GM23338 (cell line): ENCODE measurements around the gene PDE6A. TPM values are rescaled to one million over a fixed set of nuclear protein-coding genes. Genes with fewer than 3 reads are reported as not detected.

ENCODE experiments used
- ATAC-seq: fragments of 200-7000 bp; cut with Tn5 transposase; 3 replicates; pipeline ENCODE4 v1.9.1; 2020
- DNase-seq: peaks from one replicate; pipeline ENCODE4 v3.0.0-alpha.2; 2015; ENCODE audit warnings: low spot score
- H2AFZ ChIP-seq: fragments of 200-600 bp; sonication (generic); 2 replicates; pipeline ENCODE4 v1.8.0; 2016; ENCODE audit warnings: antibody characterized with exemption, mild to moderate bottlenecking, moderate library complexity
- H3F3A ChIP-seq: fragments of 200-600 bp; sonication (generic); replicated peaks from 2 replicates; pipeline ENCODE4 v1.8.0; 2017; ENCODE audit warnings: antibody characterized with exemption, mixed run types, low read depth
- H3K27ac ChIP-seq: fragments of 200-600 bp; sonication (generic); 2 replicates; pipeline ENCODE4 v1.6.1; 2016; ENCODE audit warnings: low read depth
- H3K27me3 ChIP-seq: fragments of 200-600 bp; sonication (generic); 2 replicates; pipeline ENCODE4 v1.8.0; 2016; ENCODE audit warnings: mild to moderate bottlenecking, mixed run types, moderate library complexity; ENCODE audit not compliant: insufficient read depth
- H3K36me3 ChIP-seq: fragments of 200-600 bp; sonication (generic); 2 replicates; pipeline ENCODE4 v1.8.0; 2016; ENCODE audit warnings: mild to moderate bottlenecking; ENCODE audit not compliant: insufficient read depth
- H3K4me1 ChIP-seq: fragments of 200-600 bp; sonication (generic); 2 replicates; pipeline ENCODE4 v1.8.0; 2016; ENCODE audit warnings: mild to moderate bottlenecking, moderate library complexity; ENCODE audit not compliant: insufficient read depth
- H3K4me2 ChIP-seq: fragments of 200-600 bp; sonication (generic); 2 replicates; pipeline ENCODE4 v1.7.1; 2017; ENCODE audit warnings: mixed run types
- H3K4me3 ChIP-seq: fragments of 200-600 bp; sonication (generic); 2 replicates; pipeline ENCODE4 v1.6.1; 2016; ENCODE audit warnings: mixed run types
- H3K79me2 ChIP-seq: fragments of 200-600 bp; sonication (generic); replicated peaks from 2 replicates; pipeline ENCODE4 v1.8.0; 2017; ENCODE audit warnings: mild to moderate bottlenecking; ENCODE audit not compliant: insufficient read depth
- H3K9me2 ChIP-seq: fragments of 200-600 bp; sonication (generic); 2 replicates; pipeline ENCODE4 v1.8.0; 2017; ENCODE audit not compliant: insufficient read depth
- H4K20me1 ChIP-seq: fragments of 200-600 bp; sonication (generic); replicated peaks from 2 replicates; pipeline ENCODE4 v1.8.0; 2017; ENCODE audit warnings: mild to moderate bottlenecking; ENCODE audit not compliant: insufficient read depth
- H3K27ac Mint-ChIP-seq: 2 replicates; pipeline ENCODE4 v1.8.0; 2020; ENCODE audit warnings: inconsistent platforms, mild to moderate bottlenecking, moderate library complexity, mixed read lengths
- H3K27me3 Mint-ChIP-seq: 3 replicates; pipeline ENCODE4 v1.8.0; 2022; ENCODE audit warnings: low read depth, mild to moderate bottlenecking, moderate library complexity, mixed read lengths, inconsistent platforms; ENCODE audit not compliant: insufficient read depth, poor library complexity
- H3K36me3 Mint-ChIP-seq: 3 replicates; pipeline ENCODE4 v1.8.0; 2021; ENCODE audit warnings: low read depth, mild to moderate bottlenecking, inconsistent platforms, moderate library complexity, mixed read lengths
- H3K4me1 Mint-ChIP-seq: 3 replicates; pipeline ENCODE4 v1.8.0; 2020; ENCODE audit warnings: mild to moderate bottlenecking, inconsistent platforms, mixed read lengths
- H3K4me3 Mint-ChIP-seq: 3 replicates; pipeline ENCODE4 v1.8.0; 2021; ENCODE audit warnings: moderate library complexity, mild to moderate bottlenecking, inconsistent platforms, mixed read lengths
- H3K9me3 Mint-ChIP-seq: 3 replicates; pipeline ENCODE4 v1.8.0; 2020; ENCODE audit warnings: moderate library complexity, mild to moderate bottlenecking, inconsistent platforms, mixed read lengths
- CREB1 ChIP-seq: fragments of 250-450 bp; sonication (Bioruptor Pico); IDR thresholded peaks from 2 replicates; pipeline ENCODE4 v1.5.0; 2020; ENCODE audit warnings: low read depth, mild to moderate bottlenecking, moderate library complexity
- ETS1 ChIP-seq: IDR thresholded peaks from 2 replicates; pipeline ENCODE4 v1.6.1; 2016; ENCODE audit warnings: antibody characterized with exemption
- EZH2 ChIP-seq: fragments of 200-600 bp; sonication (generic); IDR thresholded peaks from one replicate; pipeline ENCODE4 v1.8.0; 2017; ENCODE audit warnings: antibody characterized with exemption, mild to moderate bottlenecking, low read depth; ENCODE audit not compliant: unreplicated experiment
- EZH2phosphoT487 ChIP-seq: fragments of 200-600 bp; sonication (generic); IDR thresholded peaks from one replicate; pipeline ENCODE4 v1.8.1; 2018; ENCODE audit warnings: antibody characterized with exemption; ENCODE audit not compliant: unreplicated experiment
- JUNB ChIP-seq: IDR thresholded peaks from one replicate; pipeline ENCODE4 v1.6.1; 2016; ENCODE audit warnings: antibody characterized with exemption; ENCODE audit not compliant: unreplicated experiment
- NANOG ChIP-seq: IDR thresholded peaks from 2 replicates; pipeline ENCODE4 v1.6.1; 2016; ENCODE audit warnings: antibody characterized with exemption, borderline replicate concordance
- STAT1 ChIP-seq: IDR thresholded peaks from one replicate; pipeline ENCODE4 v1.6.1; 2016; ENCODE audit warnings: antibody characterized with exemption; ENCODE audit not compliant: unreplicated experiment
- ZNF114 ChIP-seq: fragments of 250-450 bp; sonication (Bioruptor Pico); IDR thresholded peaks from 2 replicates; pipeline ENCODE4 v1.5.0; 2020; ENCODE audit warnings: mild to moderate bottlenecking, moderate library complexity
- ZNF331 ChIP-seq: fragments of 250-450 bp; sonication (Bioruptor Pico); IDR thresholded peaks from 2 replicates; pipeline ENCODE4 v1.5.0; 2020; ENCODE audit warnings: low read depth, mild to moderate bottlenecking, moderate library complexity
- polyA plus RNA-seq: library from polyadenylated mRNA; unstranded; fragments of >200 nt; fragmentation: Nextera tagmentation; extraction: Ambion mirVana; gene quantifications from 2 replicates; pipeline ENCODE4 v1.2.1, GENCODE V29; 2016
- total RNA-seq: library from RNA; depleted of rRNA; stranded (reverse); fragments of >200 nt; shearing (Covaris generic); gene quantifications from 2 replicates; pipeline ENCODE4 v1.2.3, GENCODE V29; 2014
- TF ChIP-seq, protein P1 (sequence below): fragments of 250-450 bp; sonication (Bioruptor Pico); IDR thresholded peaks from 2 replicates; pipeline ENCODE4 v1.5.0; 2020; ENCODE audit warnings: mild to moderate bottlenecking, moderate library complexity
- TF ChIP-seq, protein P2 (sequence below), 2 experiments: fragments of 200-600 bp in 1 of 2; sonication (generic) in 1 of 2; conservative IDR thresholded peaks; 2 replicates each; pipeline versions ENCODE4 v1.5.1 to v1.6.1; 2016 to 2017; ENCODE audit warnings: antibody characterized with exemption in 2 of 2, low read depth in 2 of 2, mild to moderate bottlenecking in 2 of 2, moderate library complexity in 1 of 2
- TF ChIP-seq, protein P3 (sequence below): IDR thresholded peaks from one replicate; pipeline ENCODE4 v1.6.1; 2018; ENCODE audit warnings: antibody characterized with exemption; ENCODE audit not compliant: unreplicated experiment

Gene PDE6A
- total and polyA plus RNA-seq, 2 experiments from 2014 or later, result 0.08 TPM; not detected in 1

- no peak for TF ChIP-seq ETS1
Observed at GRCh38 chr5:149979896-149980295, 35.3 kb upstream of the PDE6A start (continued).

GRCh38 chr5:149975409-149975808, 30.8 kb upstream of the PDE6A start:
- Histone ChIP-seq H4K20me1 (0 out of 2 replicates have a peak, but pooled peaks cover 4% of the 10 kb centered on the region), H3K79me2 (no peaks in the 10 kb centered on the region), H3K9me2 (no peaks in the 10 kb centered on the region), H3K4me2 (no peak overlapping the region), H3K27ac (no peak overlapping the region), H3K4me1 (no peaks in the 10 kb centered on the region), H3K27me3 (no peaks in the 10 kb centered on the region), H3K4me3 (no peak overlapping the region), H3K36me3 (no peaks in the 10 kb centered on the region; the same call in 1 of the 2 replicates), H3F3A (no peaks in the 10 kb centered on the region), H2AFZ (no peak overlapping the region)
- no peak for ATAC-seq
- no peaks in the 10 kb centered on the region for H3K27me3 Mint-ChIP-seq
- no peaks in the 10 kb centered on the region for H3K4me1 Mint-ChIP-seq
- H3K9me3 Mint-ChIP-seq, result no peaks in the 10 kb centered on the region; the same call in 2 of the 3 replicates
- no peak for DNase-seq
- no peak overlapping the region for H3K4me3 Mint-ChIP-seq
- no peak overlapping the region for H3K27ac Mint-ChIP-seq
- no peaks in the 10 kb centered on the region for H3K36me3 Mint-ChIP-seq
- TF ChIP-seq EZH2, result no peak
- no peak for TF ChIP-seq ETS1
- TF ChIP-seq JUNB, result no peak
- no peak for TF ChIP-seq ZNF331 (CRISPR knock-in tag)
- no peak for TF ChIP-seq CREB1 (CRISPR knock-in tag)
- TF ChIP-seq NANOG, result no peak
- TF ChIP-seq, protein P1, sequence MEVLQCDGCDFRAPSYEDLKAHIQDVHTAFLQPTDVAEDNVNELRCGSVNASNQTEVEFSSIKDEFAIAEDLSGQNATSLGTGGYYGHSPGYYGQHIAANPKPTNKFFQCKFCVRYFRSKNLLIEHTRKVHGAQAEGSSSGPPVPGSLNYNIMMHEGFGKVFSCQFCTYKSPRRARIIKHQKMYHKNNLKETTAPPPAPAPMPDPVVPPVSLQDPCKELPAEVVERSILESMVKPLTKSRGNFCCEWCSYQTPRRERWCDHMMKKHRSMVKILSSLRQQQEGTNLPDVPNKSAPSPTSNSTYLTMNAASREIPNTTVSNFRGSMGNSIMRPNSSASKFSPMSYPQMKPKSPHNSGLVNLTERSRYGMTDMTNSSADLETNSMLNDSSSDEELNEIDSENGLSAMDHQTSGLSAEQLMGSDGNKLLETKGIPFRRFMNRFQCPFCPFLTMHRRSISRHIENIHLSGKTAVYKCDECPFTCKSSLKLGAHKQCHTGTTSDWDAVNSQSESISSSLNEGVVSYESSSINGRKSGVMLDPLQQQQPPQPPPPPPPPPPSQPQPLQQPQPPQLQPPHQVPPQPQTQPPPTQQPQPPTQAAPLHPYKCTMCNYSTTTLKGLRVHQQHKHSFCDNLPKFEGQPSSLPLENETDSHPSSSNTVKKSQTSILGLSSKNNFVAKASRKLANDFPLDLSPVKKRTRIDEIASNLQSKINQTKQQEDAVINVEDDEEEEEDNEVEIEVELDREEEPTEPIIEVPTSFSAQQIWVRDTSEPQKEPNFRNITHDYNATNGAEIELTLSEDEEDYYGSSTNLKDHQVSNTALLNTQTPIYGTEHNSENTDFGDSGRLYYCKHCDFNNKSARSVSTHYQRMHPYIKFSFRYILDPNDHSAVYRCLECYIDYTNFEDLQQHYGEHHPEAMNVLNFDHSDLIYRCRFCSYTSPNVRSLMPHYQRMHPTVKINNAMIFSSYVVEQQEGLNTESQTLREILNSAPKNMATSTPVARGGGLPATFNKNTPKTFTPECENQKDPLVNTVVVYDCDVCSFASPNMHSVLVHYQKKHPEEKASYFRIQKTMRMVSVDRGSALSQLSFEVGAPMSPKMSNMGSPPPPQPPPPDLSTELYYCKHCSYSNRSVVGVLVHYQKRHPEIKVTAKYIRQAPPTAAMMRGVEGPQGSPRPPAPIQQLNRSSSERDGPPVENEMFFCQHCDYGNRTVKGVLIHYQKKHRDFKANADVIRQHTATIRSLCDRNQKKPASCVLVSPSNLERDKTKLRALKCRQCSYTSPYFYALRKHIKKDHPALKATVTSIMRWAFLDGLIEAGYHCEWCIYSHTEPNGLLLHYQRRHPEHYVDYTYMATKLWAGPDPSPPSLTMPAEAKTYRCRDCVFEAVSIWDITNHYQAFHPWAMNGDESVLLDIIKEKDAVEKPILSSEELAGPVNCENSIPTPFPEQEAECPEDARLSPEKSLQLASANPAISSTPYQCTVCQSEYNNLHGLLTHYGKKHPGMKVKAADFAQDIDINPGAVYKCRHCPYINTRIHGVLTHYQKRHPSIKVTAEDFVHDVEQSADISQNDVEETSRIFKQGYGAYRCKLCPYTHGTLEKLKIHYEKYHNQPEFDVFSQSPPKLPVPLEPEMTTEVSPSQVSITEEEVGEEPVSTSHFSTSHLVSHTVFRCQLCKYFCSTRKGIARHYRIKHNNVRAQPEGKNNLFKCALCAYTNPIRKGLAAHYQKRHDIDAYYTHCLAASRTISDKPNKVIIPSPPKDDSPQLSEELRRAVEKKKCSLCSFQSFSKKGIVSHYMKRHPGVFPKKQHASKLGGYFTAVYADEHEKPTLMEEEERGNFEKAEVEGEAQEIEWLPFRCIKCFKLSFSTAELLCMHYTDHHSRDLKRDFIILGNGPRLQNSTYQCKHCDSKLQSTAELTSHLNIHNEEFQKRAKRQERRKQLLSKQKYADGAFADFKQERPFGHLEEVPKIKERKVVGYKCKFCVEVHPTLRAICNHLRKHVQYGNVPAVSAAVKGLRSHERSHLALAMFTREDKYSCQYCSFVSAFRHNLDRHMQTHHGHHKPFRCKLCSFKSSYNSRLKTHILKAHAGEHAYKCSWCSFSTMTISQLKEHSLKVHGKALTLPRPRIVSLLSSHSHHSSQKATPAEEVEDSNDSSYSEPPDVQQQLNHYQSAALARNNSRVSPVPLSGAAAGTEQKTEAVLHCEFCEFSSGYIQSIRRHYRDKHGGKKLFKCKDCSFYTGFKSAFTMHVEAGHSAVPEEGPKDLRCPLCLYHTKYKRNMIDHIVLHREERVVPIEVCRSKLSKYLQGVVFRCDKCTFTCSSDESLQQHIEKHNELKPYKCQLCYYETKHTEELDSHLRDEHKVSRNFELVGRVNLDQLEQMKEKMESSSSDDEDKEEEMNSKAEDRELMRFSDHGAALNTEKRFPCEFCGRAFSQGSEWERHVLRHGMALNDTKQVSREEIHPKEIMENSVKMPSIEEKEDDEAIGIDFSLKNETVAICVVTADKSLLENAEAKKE (CRISPR knock-in tag), result no peak
- TF ChIP-seq, protein P2, sequence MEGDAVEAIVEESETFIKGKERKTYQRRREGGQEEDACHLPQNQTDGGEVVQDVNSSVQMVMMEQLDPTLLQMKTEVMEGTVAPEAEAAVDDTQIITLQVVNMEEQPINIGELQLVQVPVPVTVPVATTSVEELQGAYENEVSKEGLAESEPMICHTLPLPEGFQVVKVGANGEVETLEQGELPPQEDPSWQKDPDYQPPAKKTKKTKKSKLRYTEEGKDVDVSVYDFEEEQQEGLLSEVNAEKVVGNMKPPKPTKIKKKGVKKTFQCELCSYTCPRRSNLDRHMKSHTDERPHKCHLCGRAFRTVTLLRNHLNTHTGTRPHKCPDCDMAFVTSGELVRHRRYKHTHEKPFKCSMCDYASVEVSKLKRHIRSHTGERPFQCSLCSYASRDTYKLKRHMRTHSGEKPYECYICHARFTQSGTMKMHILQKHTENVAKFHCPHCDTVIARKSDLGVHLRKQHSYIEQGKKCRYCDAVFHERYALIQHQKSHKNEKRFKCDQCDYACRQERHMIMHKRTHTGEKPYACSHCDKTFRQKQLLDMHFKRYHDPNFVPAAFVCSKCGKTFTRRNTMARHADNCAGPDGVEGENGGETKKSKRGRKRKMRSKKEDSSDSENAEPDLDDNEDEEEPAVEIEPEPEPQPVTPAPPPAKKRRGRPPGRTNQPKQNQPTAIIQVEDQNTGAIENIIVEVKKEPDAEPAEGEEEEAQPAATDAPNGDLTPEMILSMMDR (conservative IDR thresholded peaks at IDR 0.05; ENCODE audit: low read depth in 2 of 2), result no peak
- no peak for TF ChIP-seq EZH2phosphoT487
- TF ChIP-seq ZNF114 (CRISPR knock-in tag), result no peak
- no peak for TF ChIP-seq STAT1
- TF ChIP-seq, protein P3, sequence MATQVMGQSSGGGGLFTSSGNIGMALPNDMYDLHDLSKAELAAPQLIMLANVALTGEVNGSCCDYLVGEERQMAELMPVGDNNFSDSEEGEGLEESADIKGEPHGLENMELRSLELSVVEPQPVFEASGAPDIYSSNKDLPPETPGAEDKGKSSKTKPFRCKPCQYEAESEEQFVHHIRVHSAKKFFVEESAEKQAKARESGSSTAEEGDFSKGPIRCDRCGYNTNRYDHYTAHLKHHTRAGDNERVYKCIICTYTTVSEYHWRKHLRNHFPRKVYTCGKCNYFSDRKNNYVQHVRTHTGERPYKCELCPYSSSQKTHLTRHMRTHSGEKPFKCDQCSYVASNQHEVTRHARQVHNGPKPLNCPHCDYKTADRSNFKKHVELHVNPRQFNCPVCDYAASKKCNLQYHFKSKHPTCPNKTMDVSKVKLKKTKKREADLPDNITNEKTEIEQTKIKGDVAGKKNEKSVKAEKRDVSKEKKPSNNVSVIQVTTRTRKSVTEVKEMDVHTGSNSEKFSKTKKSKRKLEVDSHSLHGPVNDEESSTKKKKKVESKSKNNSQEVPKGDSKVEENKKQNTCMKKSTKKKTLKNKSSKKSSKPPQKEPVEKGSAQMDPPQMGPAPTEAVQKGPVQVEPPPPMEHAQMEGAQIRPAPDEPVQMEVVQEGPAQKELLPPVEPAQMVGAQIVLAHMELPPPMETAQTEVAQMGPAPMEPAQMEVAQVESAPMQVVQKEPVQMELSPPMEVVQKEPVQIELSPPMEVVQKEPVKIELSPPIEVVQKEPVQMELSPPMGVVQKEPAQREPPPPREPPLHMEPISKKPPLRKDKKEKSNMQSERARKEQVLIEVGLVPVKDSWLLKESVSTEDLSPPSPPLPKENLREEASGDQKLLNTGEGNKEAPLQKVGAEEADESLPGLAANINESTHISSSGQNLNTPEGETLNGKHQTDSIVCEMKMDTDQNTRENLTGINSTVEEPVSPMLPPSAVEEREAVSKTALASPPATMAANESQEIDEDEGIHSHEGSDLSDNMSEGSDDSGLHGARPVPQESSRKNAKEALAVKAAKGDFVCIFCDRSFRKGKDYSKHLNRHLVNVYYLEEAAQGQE, result no peak
